ENCODE measurements around the gene MAGI1.

GRCh38 chr3:65328148-65328547 is 710.6 kb downstream of the MAGI1 start:
- TF ChIP-seq, protein P1, sequence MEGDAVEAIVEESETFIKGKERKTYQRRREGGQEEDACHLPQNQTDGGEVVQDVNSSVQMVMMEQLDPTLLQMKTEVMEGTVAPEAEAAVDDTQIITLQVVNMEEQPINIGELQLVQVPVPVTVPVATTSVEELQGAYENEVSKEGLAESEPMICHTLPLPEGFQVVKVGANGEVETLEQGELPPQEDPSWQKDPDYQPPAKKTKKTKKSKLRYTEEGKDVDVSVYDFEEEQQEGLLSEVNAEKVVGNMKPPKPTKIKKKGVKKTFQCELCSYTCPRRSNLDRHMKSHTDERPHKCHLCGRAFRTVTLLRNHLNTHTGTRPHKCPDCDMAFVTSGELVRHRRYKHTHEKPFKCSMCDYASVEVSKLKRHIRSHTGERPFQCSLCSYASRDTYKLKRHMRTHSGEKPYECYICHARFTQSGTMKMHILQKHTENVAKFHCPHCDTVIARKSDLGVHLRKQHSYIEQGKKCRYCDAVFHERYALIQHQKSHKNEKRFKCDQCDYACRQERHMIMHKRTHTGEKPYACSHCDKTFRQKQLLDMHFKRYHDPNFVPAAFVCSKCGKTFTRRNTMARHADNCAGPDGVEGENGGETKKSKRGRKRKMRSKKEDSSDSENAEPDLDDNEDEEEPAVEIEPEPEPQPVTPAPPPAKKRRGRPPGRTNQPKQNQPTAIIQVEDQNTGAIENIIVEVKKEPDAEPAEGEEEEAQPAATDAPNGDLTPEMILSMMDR (IDR thresholded peaks at IDR 0.05): no peak
- TF ChIP-seq POLR2AphosphoS5 (IDR thresholded peaks at IDR 0.05): no peak
